ENCODE measurements around the gene SMIM35.
"Not testable (repeated sequence)": the region's sequence is repeated elsewhere in the genome, so short reads cannot be mapped to it uniquely, and the experiment has no call there.

Gene SMIM35

DNA sequence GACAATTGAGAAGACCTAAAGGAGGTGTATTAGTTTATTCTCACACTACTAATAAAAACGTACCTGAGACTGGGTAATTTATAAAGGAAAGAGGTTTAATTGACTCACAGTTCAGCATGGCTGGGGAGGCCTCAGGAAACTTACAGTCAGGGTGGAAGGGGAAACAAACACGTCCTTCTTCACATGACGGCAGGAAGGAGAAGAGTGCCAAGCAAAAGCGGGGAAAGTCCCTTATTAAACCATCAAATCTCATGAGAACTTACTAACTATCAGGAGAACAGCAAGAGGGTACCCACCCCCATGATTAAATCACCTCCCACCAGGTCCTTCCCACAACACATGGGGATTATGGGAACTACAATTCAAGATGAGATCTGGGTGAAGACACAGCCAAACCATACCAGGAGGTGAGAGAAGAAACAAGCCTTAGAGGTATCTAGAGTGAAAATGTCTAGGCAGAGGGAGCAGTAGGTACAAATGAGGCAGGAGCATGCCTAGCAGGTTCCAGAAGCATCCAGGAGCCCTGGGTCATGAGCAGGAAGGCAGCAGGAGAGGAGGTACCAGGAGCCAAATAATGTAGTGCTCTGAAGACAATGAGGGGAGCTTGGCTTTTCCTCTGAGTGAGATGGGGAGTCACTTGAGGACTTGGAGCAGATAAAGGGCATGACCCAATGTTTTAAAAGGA is 69.0 kb downstream of the SMIM35 start:
- DNase-seq: no peak

DNA sequence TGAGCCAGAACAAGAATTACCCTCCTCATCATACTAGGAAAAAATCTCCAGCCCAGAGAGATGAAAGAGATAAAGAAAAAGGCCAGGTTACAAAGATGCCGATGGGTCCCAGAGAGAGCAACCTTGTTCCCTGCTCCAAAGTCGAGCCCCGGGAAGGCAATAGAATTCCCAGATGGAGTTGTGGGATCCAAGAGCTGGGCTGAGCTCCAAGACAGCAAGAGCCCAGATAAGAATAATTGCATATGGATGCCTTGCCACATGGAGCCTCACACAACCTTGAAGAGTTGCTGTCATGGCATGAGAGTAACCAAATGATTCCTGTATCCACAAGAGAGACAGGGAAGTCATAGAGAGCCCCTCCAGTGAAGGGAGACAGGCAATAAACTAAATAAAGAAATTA is 69.7 kb downstream of the SMIM35 start:
- no peak for DNase-seq

DNA sequence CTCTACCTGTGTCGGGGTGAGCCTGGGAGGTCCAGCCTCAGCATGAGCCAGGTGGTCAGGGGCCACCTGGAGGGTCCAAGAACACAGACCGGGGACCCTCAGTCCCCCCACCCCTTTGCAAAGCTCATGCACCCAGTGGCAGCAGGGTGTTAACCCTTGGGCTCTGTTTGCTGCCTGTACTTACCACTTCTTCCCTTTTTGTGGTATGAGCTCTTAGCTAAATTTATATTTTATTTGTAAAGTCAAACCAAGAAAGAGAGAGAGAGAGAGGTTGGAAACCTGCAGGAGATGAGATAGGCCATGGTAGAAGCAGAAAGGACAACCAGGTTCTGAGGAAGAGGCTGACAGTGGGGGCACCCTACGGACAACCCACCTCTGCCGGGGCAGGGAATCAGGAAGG is 70.7 kb downstream of the SMIM35 start:
- no peak for DNase-seq

DNA sequence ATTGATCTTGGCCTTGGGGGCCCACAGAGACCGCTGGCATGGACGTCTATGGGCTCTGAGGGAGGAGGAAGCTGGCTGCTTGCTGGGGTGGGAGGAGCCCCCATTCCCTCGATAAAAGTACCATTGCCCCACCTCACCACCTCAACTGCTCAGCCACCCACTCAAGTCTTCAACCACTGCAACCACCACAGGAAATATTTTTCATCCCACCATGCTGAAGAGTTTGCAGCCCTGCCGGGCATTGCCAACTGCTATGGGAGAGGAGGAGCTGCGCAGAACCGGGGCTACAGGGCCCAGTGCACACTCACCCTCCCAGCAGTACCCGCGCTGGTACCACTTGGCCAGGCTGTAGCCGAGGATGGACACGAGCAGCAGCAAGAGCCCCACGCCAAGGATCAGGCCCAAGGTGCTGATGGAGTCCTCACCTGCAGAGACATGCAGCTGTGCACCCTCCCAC is 71.3 kb downstream of the SMIM35 start:
- DNase-seq: no peak

DNA sequence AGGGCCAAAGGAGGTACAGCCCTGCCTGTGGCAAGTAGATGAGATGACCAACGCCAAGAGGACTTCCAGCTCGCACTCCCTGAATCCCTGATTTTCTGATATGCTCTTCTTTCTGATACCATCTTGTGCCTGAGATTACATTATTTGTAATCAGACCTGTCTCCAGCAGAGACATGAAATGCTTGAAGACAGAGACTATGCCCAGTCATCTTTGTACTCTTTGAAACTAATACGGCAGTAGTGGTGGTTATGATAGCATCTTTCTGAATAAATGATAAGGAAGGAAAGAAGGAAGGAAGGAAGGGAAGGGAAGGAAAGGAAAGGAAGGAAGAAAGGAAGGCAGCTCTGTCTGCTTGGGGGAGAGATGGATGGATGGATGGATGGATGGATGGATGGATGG is 72.7 kb downstream of the SMIM35 start:
- no peak for DNase-seq

DNA sequence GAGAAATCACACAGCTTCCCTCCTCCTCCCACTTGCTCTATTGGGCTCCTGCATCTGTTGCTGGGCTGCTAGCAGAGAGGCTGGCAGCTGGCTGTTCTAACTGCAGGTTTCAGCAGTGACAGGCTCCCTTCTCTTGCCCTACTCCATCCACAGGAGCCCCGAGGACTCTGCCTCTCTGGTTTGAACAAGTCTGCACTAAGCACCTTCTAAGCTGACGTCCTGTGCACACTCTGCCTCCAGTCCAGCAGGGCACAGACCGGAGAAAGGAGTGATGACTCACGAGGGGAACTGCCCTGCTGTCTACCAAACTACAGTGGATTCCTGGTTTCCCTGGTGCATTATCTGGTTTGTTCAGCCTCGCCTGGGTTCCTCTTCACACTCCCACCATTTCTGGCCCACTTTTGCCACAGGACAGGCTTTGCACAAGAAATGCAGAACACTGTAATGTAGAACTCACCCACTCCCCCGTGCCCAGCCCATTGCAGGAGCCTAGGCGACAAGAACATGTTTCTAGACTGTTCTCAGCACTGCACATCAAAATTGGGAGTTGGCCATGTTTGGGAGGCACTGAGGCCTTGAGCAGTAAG is 74.6 kb downstream of the SMIM35 start:
- DNase-seq: no peak

DNA sequence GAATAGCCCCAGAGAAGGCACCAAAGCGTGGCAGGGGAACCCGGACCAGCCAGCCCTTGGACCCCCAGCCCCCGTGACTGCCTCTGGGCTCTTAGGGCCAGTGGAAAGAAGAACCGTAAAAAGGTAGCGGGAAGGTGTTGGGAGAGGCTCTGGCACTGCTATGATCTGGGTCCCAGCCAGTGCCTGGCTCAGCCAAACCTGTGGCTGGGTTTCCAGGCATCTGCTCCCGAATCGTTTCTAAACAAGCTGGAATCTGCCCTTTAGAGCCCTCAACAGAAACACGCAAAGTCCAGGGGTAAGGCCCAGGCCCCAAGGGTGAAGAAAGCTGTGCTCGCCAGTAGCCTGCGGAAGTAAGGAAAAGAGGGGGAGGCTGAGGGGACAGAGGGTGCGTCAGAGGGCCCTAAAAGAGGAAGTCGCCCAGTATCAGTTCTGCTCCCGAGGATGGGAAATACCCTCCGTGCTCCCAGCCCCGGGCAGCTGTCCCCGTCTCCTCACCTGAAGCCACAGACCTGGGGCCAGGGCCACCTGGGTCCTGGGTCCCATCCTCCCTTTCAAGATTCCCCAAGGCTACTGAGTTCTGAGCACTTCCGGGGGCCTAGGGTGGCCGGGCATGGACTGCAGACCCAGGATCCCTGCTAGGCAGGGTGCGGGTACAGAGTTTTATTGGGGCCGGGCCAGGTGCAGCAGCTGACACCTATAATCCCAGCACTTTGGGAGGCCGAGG is 75.9 kb downstream of the SMIM35 start:
- no peak for DNase-seq

DNA sequence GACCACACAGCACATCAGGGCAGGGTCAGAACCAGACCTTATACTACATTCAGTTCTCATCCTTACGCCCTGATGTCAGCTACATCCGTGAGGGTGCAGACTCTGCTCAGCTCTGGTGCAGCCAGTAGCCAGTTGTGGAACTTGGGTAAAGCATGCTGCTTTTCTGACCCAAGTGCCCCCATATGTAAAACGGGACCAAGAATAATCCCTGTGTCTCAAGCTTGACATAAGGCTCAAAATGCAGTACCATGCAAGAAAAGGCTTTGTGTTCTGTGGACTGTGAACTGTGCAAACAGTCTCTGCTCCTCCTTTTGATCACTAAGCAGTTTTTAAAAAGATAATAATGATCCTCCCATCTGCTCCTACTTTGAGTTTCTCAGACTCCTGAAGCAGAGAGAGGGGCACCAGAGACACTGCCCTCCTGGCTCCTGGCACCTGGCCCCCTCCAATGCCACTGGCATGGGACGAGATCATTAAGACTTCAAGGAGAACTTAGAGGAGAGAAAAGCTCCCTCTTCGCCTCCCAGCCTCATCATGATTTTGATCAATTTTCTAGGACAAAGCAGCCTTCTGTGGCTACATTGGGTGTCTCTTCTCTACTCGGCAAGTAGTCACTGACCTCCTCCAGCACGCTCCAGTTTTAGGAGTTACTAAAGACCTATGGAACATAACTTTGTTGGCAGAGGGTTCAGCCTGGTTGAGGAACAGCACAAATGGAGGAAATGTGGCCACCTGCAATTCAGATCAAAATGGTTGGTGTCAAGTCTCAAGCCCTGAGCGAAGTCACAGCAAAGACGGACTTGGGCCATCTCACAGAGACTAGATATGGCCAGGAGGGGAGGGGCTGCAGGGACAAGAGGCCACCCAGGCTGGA is 76.7 kb downstream of the SMIM35 start:
- no peak for DNase-seq

DNA sequence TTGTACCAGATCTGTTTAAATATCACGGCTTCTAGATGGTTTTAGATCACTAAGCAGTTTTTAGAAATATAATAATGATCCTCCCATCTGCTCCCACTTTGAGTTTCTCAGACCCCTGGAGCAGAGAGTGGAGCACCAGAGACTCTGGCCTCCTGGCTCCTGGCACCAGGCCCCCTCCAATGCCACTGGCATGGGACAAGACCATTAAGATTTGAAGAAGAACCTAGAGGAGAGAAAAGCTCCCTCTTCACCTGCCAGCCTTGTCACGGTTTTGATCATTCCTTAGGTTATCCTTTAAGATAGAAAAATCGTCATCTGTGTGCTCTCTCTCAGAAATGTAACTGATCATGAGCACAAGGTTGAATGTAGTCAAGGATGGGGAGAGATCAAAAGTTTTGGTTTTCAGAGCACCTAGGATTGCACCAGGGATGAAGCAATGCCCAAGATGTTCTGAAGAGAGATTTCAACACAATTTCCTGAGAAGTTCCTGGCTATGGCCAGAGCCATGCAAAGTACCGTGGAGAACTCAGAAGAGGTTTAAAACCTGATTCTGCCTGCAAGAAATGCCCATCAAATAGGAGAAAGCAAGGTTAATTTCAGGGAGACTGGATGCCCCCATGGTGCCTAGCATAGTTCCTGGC is 78.4 kb downstream of the SMIM35 start:
- no peak for DNase-seq

DNA sequence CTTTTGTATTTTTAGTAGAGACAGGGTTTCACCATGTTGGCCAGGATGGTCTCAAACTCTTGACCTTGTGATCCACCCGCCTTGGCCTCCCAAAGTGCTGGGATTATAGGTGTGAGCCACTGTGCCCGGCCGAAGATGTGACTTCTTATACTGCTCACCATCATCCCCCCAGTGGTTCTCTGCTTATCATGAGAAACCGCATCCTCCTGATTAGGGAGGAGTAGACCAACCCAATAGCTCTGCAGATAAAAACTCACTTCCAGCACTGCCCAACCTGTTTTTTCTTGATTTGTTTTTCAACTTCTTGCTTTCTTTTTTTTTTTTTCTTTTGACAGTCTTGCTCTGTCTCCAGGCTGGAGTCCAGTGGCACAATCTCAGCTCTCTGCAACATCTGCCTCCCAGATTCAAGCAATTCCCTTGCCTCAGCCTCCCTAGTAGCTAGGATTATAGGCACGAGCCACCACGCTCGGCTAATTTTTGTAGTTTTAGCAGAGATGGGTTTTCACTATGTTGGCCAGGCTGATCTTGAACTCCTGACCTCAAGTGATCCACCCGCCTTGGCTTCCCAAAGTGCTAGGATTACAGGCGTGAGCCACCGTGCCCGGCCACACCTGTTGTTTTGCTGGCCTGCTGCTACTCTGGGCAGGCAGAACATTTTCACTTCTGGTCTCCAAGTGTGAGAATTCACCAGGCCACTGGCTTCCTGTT is 79.0 kb downstream of the SMIM35 start:
- DNase-seq: not testable (repeated sequence)

DNA sequence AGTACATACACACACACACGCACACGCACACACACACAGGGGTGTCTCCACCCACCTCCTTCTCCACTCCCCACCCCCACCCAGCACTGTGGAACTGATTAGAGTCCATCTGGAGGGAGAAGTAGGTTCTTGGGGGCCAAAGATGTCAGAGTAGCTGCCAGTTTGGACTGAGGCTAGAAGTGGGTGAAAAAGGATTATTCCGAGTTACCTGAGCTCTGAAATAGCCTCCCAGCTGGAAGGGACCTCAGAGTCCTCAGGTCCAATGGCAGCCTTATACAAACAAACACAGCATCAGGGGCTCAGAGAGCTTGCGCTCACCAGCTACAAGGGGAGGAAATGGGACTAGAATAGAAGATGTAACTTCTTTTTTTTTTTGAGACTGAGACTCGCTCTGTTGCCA is 79.7 kb downstream of the SMIM35 start:
- DNase-seq: no peak

DNA sequence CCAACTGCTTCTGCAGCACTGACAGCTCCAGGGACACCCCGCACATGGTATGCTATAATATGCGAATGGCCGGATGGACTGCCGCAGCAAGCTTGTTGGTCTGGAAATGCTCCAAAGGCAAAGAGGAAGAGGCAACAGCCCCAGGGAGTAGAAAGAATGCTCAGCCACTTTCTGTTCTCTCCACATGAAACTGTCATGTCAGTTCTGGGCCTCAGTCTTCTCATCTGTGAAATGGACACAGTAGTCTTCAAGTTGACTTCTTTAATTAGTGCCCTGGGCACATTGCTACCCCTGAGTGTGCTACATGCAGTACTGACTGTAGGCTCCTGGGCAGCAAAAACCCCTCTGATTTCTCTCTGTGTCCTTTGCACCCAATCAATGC is 80.6 kb downstream of the SMIM35 start:
- no peak for DNase-seq

DNA sequence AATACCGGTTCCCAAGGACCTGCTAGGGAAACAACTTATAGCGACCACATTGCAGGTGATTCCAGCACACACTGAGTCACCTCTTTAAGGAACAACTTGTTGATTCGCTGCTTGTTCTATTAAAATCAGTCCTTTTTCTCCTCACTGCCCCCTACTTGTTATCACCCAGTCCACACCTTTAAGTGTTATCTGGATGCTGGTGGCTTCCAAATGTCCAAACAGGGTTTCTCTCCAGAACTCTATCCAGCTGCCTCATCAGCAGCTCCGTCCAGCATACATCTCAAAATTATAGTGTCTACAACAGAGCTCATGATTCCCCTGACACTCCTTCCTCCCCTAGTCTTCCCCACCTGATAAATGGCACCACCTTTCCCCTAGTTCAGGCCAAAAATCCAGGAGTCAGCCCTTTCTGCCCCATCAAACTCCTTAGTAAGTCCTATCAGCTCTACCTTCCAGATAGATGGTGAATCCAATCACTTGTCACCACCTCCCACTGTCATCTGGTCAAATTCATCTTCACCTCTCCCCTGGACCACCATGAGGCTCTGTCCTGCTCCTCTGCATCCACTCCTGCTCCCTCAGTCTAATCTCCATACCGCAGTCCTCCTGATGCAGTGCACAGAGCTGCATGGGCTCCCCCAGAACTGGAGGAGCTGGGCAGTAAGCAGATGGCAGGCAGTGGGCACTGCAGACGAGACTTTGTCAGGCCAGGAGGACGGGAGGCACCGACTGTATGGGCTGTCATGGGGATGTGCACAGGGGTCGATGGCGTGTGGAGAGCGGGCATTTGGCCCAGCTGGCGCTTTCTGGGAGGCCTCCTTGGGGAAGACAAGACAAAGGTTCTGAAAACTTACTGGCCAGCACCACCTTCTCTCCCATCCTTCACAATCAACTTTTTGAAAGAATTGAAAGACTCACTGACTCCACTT is 81.3 kb downstream of the SMIM35 start:
- no peak for DNase-seq

DNA sequence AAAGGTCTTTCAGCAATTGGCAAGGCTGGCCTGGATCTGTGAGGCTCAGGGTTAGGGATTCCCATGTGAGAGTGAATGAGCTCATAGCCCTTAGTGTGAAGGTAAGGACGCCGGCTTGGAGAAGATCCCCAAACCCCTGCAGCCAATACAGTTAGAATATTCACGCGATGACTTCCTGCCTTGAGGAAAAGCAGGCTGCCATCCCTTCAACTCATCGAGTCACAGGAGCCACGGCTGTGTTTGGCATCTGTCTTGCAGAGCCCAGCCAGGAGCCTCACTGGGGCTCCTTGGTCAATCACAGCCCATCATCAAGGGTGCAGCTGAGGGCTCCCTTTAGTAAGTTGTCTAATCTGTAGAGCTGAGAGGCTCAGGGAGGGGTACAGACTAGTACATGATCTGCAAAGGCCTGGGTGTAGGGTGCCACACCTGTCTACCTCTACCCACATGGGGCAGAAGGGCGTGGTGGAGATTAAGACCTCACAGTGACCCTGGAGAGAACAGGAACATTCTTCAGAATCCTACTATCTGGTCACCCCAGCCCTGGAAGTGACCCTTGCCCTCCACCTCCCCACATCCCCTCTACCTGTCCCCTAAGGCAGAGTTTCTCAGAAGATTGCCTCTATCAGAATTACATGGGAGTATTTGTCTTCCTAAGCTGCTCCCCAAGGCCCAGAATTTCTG is 82.1 kb downstream of the SMIM35 start:
- no peak for DNase-seq

DNA sequence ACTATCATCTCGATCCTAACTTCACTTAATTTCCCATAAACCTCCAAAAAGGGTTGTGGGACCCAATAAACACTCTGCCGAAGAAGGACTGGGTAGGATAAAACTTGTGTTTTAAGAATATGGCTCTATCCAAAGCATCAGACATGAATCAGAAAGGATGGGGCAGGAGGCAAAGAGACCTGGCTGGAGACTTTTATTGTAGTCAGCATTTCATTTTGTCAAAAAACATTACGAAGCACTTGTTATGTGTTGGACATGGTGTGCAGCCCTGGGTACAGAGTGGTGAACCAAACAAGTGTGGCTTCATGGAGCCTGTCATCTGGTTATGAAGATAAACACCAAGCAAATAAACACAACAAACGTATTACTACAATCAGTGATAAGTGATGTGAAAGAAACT is 83.3 kb downstream of the SMIM35 start:
- no peak for DNase-seq

DNA sequence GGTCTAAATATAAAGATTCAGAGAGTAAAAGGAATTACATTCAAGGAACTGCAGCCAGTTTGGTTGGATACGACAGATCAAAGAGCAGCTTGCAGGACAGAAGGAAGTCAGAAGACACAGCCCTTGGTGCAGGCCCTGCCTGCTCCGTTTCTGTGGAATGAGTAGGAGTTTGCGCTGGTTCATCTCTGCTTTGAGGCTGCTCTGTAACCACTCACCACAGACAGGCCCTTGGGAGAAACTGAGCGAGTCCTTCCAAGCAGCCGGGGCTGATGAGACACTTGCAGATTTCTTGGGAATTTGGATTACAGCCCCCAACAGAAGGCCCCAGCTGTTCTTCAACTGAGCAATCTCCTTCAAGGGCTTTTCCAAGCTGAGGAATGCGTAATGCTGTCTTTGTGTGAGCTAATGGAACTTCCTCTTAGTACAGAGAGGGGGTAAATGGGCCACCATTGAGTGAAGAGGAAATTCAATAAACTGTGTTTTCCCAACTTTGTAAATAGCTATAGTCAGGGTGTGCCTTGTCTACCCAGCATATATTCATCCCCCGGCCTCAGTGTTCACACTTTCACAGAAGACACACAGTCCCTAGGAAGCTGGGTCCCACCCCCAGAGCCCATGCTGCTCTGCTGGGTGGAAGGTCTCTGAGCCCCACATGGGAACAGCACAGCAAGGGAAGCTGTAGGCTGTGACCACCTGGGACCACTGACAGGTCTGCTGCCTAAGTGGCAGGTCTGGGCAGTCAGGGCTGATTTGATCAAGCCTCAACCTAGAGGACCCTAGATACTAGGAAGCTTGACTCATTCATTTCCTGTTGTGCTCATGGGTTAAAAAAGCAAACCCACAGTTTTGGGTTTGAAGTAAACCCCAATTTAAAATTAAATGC is 84.0 kb downstream of the SMIM35 start:
- DNase-seq: no peak

DNA sequence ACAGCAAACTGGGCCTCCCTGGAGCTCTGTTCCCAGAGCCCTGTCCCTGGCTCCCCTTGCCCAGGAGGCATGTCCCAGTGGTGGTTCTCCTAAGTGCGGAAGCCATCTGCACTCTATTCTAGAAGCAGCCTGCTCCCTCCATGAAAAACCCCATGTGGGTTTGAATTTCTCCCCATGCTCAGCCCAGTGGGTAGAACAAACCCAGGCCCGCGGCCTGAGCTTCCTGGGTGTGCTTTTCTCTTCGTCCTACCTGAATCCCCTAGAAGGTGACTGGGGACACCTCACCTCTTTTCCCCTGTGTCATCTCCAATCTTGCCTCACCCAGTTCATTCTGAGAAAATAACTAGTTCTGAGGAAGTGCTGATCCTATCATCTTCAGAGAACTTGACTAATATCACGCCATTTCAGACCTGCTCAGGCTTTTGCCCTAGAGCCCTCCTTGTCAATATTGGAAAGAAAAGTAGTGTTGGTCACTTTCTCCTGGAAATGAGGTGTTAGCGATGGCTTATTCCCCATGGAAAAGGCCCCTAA is 84.7 kb downstream of the SMIM35 start:
- DNase-seq: no peak

DNA sequence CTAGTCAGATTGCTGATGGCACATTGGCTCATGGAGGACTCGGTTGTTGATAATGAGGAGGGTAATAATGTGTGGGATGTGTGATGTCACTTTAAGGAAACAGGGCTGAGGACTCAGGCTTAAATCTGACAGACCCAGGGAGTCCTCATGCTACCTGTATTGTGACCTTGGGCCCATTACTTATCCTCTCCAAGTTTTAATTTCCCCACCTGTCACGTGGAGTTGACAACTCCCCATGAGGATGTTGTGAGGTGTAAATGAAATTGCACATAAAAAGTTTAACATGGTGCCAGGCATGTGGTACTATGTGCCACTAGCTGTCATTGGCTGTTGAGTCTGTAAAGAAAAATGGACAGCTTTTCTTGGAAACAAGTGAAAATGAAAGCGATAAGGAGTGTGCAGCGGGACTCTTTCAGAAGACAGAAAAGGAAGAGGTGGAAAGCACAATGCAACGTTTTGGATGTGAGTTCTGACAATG is 85.2 kb downstream of the SMIM35 start:
- no peak for DNase-seq

DNA sequence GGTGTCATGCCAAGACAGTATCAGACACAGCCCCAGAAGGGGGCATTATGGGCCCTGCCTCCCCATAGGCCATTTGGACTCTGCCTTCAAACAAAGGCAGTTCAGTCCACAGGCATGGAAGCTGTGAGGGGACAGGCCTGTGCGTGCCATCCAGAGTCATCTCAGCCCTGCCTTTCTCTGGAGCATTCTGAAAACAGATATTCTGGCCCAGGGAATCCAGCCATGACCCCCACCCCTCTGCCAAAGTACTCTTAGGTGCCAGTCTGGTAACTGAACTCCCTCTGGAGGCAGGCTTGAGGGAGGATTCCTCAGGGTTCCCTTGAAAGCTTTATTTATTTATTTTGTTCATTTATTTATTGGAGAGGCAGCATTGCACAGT is 85.9 kb downstream of the SMIM35 start:
- no peak for DNase-seq

Measured in effector CD4-positive, alpha-beta T cell (primary cell).